T-cell (primary cell): Measurements from ENCODE around the gene RGCC. TPM values are rescaled to one million over a fixed set of nuclear protein-coding genes. Genes with fewer than 3 reads are reported as not detected.

Experiments
- ATAC-seq, 4 experiments: fragments of 200-7000 bp in 3 of 4; fragments of 150-1000 bp in 1 of 4; cut with Tn5 transposase; replicated peaks in 1 of 4; 1 replicate in 3 of 4; 2 replicates in 1 of 4; pipeline ENCODE4 v1.10.0; 2021; ENCODE audit warnings: moderate library complexity in 3 of 4, mild to moderate bottlenecking in 2 of 4, moderate number of reproducible peaks in 1 of 4
- CTCF ChIA-PET, 2 donors: fragments of 300-600 bp; sonication (Branson Sonifier 250); formaldehyde crosslinking; loops; one replicate each; lab custom pipeline; 2022; ENCODE audit warnings: antibody characterized with exemption in 2 of 2; lab: Charles Lee
- POLR2A ChIA-PET, 2 donors: fragments of 300-600 bp; sonication (Branson Sonifier 250); formaldehyde crosslinking; loops; one replicate each; lab custom pipeline; 2022; ENCODE audit warnings: antibody characterized with exemption in 2 of 2; lab: Charles Lee
- DNase-seq, 35 experiments: peaks; one replicate each; pipeline versions ENCODE4 v3.0.0 to v3.0.0-alpha.2; 2013 to 2023
- H3K27ac ChIP-seq: one replicate; pipeline ENCODE4 v1.5.1; 2013; ENCODE audit warnings: low read length
- H3K27me3 ChIP-seq, 2 experiments: replicated peaks in 1 of 2; 1 replicate in 1 of 2; 2 replicates in 1 of 2; pipeline versions ENCODE4 v1.6.1 to v1.7.0; 2013; ENCODE audit warnings: low read length in 1 of 2, mixed read lengths in 1 of 2; ENCODE audit not compliant: control insufficient read depth in 2 of 2, insufficient read depth in 2 of 2; ENCODE audit errors: extremely low read depth in 1 of 2
- H3K36me3 ChIP-seq, 2 donors: 1 replicate in 1 of 2; 2 replicates in 1 of 2; pipeline versions ENCODE4 v1.6.1 to v1.7.0; 2013; ENCODE audit warnings: low read length in 1 of 2; ENCODE audit not compliant: control insufficient read depth in 2 of 2, insufficient read depth in 1 of 2; ENCODE audit errors: extremely low read depth in 1 of 2
- H3K4me1 ChIP-seq, 2 experiments: 1 replicate in 1 of 2; 2 replicates in 1 of 2; pipeline versions ENCODE4 v1.6.1 to v1.7.0; 2013; ENCODE audit warnings: low read length in 2 of 2, mixed read lengths in 1 of 2; ENCODE audit not compliant: insufficient read depth in 2 of 2, control insufficient read depth in 1 of 2; ENCODE audit errors: extremely low read depth in 1 of 2
- H3K4me3 ChIP-seq, 2 donors: 1 replicate in 1 of 2; 2 replicates in 1 of 2; pipeline versions ENCODE4 v1.5.1 to v1.7.0; 2013; ENCODE audit warnings: mild to moderate bottlenecking in 2 of 2, low read length in 1 of 2, moderate library complexity in 1 of 2; ENCODE audit not compliant: control insufficient read depth in 1 of 2; ENCODE audit errors: extremely low read depth in 1 of 2
- H3K9me3 ChIP-seq: 2 replicates; pipeline ENCODE4 v1.7.0; 2013
- H3K27ac Mint-ChIP-seq, 2 donors: one replicate each; pipeline ENCODE4 v1.8.0; 2020 to 2021; ENCODE audit warnings: mild to moderate bottlenecking in 2 of 2, mixed read lengths in 2 of 2
- H3K27me3 Mint-ChIP-seq, 2 donors: one replicate each; pipeline ENCODE4 v1.8.0; 2021 to 2022; ENCODE audit warnings: mixed read lengths in 2 of 2
- H3K36me3 Mint-ChIP-seq: one replicate; pipeline ENCODE4 v1.8.0; 2021; ENCODE audit warnings: mixed read lengths
- H3K4me1 Mint-ChIP-seq, 3 donors: one replicate each; pipeline ENCODE4 v1.8.0; 2020 to 2022; ENCODE audit warnings: mixed read lengths in 3 of 3, mild to moderate bottlenecking in 1 of 3
- H3K4me3 Mint-ChIP-seq, 3 donors: one replicate each; pipeline ENCODE4 v1.8.0; 2020 to 2022; ENCODE audit warnings: mild to moderate bottlenecking in 3 of 3, mixed read lengths in 3 of 3, moderate library complexity in 3 of 3
- H3K9me3 Mint-ChIP-seq, 3 donors: one replicate each; pipeline ENCODE4 v1.8.0; 2020 to 2022; ENCODE audit warnings: mixed read lengths in 3 of 3
- WGBS: methylation state at CpG from one replicate; pipeline ENCODE4 v1.1.5; 2013; ENCODE audit warnings: missing lambda C conversion rate; ENCODE audit not compliant: insufficient coverage; 5-methylcytosine and 5-hydroxymethylcytosine counted together
- total RNA-seq, 35 experiments: library from RNA in 6 of 35; stranded (reverse) in 6 of 35; fragments of 120-200 nt in 1 of 35; gene quantifications; one replicate each; pipeline versions ENCODE4 v1.2.1 to v1.2.4 and lab custom pipeline; 2013 to 2026

Gene RGCC
- total RNA-seq, 5 donors from 2014 or later (not counting 1 experiment from before 2014, with no cell fraction given): 151 to 515 (median 166) TPM

DNA sequence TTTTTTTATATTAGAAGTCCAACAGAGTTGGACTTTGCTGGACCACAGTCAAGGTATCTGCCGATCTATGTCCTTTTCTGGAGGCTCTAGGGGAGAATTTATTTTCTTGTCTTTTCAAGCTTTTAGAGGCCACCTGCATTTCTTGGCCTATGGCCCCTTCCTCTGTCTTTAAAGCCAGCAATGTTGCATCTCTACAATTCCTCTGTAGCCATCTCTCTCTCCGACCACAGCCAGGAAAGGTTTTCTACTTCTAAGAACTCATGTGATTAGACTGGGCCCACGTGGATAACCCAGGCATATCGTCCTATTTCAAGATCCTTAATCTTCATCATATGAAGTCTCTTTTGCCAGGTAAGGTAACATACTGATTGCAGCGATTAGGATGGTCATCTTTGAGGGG lies 43.5 kb upstream of the RGCC start:
- WGBS: no CpG with 5 or more reads among the region's 5 CpGs
- H3K9me3 ChIP-seq: no peaks in the 10 kb centered on the region

DNA sequence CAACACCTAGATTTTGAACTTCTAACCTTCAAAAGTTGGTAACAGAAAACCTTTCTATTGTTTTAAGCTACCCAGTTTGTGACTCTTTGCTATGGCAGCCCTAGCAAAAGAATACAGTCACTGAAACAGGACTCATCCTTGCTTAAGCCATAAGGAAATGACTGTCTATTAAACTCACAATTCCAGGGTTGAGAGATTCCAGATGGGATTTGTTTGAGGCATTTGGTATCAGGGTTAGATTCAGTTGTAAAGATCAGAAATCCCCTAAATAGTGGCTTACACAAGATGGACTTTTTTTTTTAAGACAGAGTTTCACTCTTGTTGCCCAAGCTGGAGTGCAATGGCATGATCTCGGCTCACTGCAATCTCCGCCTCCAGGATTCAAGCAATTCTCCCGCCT lies 41.1 kb upstream of the RGCC start:
- CTCF ChIA-PET: no interaction called here
- no CpG with 5 or more reads among the region's 3 CpGs for WGBS

More for the DNA sequence above, 43.5 kb upstream of the RGCC start:
- Histone ChIP-seq H3K4me1 (peaks cover 0 to 4% of the 10 kb centered on the region in 2 experiments), H3K4me3 (no peak overlapping the region), H3K27me3 (no peaks in the 10 kb centered on the region), H3K27ac (no peak overlapping the region), H3K36me3 (no peaks in the 10 kb centered on the region)
- ATAC-seq (no peak), DNase-seq (no peak)
- Mint-ChIP-seq H3K36me3 (no peaks in the 10 kb centered on the region), H3K4me1 (peaks cover 2 to 5% (median 2%) of the 10 kb centered on the region in 3 donors), H3K4me3 (no peak overlapping the region), H3K9me3 (peaks cover 0 to 4% (median 0%) of the 10 kb centered on the region in 3 donors), H3K27me3 (no peaks in the 10 kb centered on the region), H3K27ac (no peak overlapping the region)
- CTCF ChIA-PET: interaction anchor here (0.5 to 0.9 kb wide), 2 partner anchors 109 to 172 kb away, joined by 3 read pairs; no protein-coding TSS in a partner anchor
- POLR2A ChIA-PET: interaction anchor here in 1 of 2 donors (0.6 kb wide), 1 partner anchor 18 kb away, joined by 3 read pairs; no protein-coding TSS in a partner anchor

DNA sequence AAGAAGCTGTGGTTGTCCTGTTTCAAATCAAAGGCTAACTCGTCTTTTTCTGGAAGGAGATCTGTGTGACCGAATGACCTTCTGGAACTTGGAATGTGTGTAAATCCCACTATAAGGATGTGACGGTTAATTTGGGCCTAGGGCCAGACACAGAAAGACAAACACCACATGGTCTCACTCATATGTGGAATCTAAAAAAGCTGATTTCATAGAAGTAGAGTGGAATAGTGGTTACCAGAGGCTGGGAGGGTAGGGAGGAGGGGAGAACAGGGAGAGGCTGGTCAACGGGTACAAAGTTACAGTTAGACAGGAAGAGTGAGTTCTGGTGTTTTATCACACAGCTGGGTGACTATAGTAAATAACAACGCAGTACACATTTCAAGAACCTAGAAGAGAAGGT lies 39.3 kb upstream of the RGCC start:
- ATAC-seq (no peak), DNase-seq (no peak)
- 85% methylated on average over 2 of the region's 5 CpGs for WGBS
- no peak overlapping the region for H3K27ac ChIP-seq
- Mint-ChIP-seq H3K4me1 (peaks cover 0 to 6% (median 0%) of the 10 kb centered on the region in 3 donors), H3K9me3 (peaks cover 0 to 4% (median 0%) of the 10 kb centered on the region in 3 donors), H3K27ac (no peak overlapping the region), H3K27me3 (no peaks in the 10 kb centered on the region), H3K36me3 (no peaks in the 10 kb centered on the region), H3K4me3 (no peak overlapping the region)
- CTCF ChIA-PET: interaction anchor here in 1 of 2 donors (0.6 kb wide), 1 partner anchor 233 kb away, joined by 3 read pairs; no protein-coding TSS in a partner anchor
- H3K4me3 ChIP-seq: no peak overlapping the region
- no peaks in the 10 kb centered on the region for H3K36me3 ChIP-seq
- no peaks in the 10 kb centered on the region for H3K9me3 ChIP-seq
- POLR2A ChIA-PET: no interaction called here
- no peaks in the 10 kb centered on the region for H3K4me1 ChIP-seq
- no peaks in the 10 kb centered on the region for H3K27me3 ChIP-seq

More for the DNA sequence above, 41.1 kb upstream of the RGCC start:
- no peak overlapping the region for H3K27ac Mint-ChIP-seq
- no peaks in the 10 kb centered on the region for H3K9me3 ChIP-seq
- H3K4me3 Mint-ChIP-seq: no peak overlapping the region
- H3K27me3 ChIP-seq: no peaks in the 10 kb centered on the region
- H3K36me3 Mint-ChIP-seq: no peaks in the 10 kb centered on the region
- H3K9me3 Mint-ChIP-seq: peaks cover 0 to 4% (median 0%) of the 10 kb centered on the region in 3 donors
- ATAC-seq (no peak), DNase-seq (no peak)
- H3K4me3 ChIP-seq: no peak overlapping the region
- H3K4me1 ChIP-seq: peaks cover 0 to 4% of the 10 kb centered on the region in 2 experiments
- H3K27ac ChIP-seq: no peak overlapping the region
- peaks cover 2 to 6% (median 2%) of the 10 kb centered on the region in 3 donors for H3K4me1 Mint-ChIP-seq
- no peaks in the 10 kb centered on the region for H3K36me3 ChIP-seq
- POLR2A ChIA-PET: no interaction called here
- no peaks in the 10 kb centered on the region for H3K27me3 Mint-ChIP-seq

DNA sequence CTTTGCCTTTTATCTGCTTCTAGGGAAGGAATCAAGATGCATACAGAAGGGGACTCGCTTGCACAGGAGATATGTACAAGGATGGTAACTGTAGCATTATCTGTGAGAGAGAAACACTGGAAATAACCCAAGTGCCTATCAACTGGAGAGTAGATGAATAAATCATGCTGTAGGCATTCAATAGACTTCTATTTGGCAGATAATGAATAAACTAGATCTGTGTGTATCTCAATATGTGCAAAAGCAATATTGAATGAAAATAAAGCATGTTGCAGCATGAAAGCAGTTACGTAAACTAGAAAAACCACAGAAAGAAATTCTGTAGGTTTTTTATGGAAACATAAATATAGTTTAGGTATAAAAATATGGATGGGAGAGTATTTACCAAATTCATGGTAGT lies 38.6 kb upstream of the RGCC start:
- no peak overlapping the region for H3K27ac Mint-ChIP-seq
- H3K9me3 Mint-ChIP-seq: peaks cover 0 to 4% (median 0%) of the 10 kb centered on the region in 3 donors
- no peaks in the 10 kb centered on the region for H3K4me1 ChIP-seq
- H3K36me3 Mint-ChIP-seq: no peaks in the 10 kb centered on the region
- ChIA-PET CTCF (interaction anchor here in 1 of 2 donors (0.6 kb wide), 2 partner anchors 13 to 232 kb away, joined by 3 read pairs; no protein-coding TSS in a partner anchor), POLR2A (no interaction called here)
- 100% methylated on average over 1 of the region's 2 CpGs for WGBS
- H3K27me3 ChIP-seq: no peaks in the 10 kb centered on the region
- DNase-seq (no peak), ATAC-seq (no peak)
- peaks cover 0 to 6% (median 0%) of the 10 kb centered on the region in 3 donors for H3K4me1 Mint-ChIP-seq
- H3K4me3 Mint-ChIP-seq: no peak overlapping the region
- no peak overlapping the region for H3K27ac ChIP-seq
- no peaks in the 10 kb centered on the region for H3K36me3 ChIP-seq
- no peaks in the 10 kb centered on the region for H3K27me3 Mint-ChIP-seq
- no peaks in the 10 kb centered on the region for H3K9me3 ChIP-seq
- H3K4me3 ChIP-seq: no peak overlapping the region

DNA sequence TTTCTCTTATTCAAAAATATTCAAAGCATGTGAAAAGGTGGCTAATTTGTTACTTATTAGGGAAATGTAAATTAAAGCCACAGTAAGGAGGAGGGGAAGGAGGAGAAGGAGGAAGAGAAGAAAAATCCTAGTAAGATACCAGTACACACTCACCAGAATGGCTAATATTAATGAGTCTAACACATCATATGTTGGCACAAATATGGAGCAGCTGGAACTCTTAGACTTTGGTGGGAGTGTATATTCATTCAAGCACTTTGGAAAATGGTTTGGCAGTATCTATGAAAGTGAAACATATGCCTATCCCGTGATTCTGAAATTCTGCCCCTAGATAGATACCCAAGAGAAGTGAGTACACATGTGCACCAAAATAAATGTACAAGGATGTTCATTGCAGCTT lies 38.1 kb upstream of the RGCC start:
- POLR2A ChIA-PET: no interaction called here
- no peaks in the 10 kb centered on the region for H3K27me3 Mint-ChIP-seq
- H3K27me3 ChIP-seq: no peaks in the 10 kb centered on the region
- CTCF ChIA-PET: interaction anchor here in 1 of 2 donors (0.6 kb wide), 1 partner anchor 13 kb away, joined by 3 read pairs; no protein-coding TSS in a partner anchor
- no peak overlapping the region for H3K27ac Mint-ChIP-seq
- H3K36me3 ChIP-seq: no peaks in the 10 kb centered on the region
- no peaks in the 10 kb centered on the region for H3K36me3 Mint-ChIP-seq
- no peaks in the 10 kb centered on the region for H3K9me3 ChIP-seq
- no CpG with 5 or more reads among the region's 1 CpG for WGBS
- H3K4me1 ChIP-seq: no peaks in the 10 kb centered on the region
- H3K4me3 Mint-ChIP-seq: no peak overlapping the region
- DNase-seq: no peak
- ATAC-seq: no peak
- H3K27ac ChIP-seq: no peak overlapping the region
- peaks cover 0 to 4% (median 0%) of the 10 kb centered on the region in 3 donors for H3K9me3 Mint-ChIP-seq
- peaks cover 0 to 6% (median 0%) of the 10 kb centered on the region in 3 donors for H3K4me1 Mint-ChIP-seq
- no peak overlapping the region for H3K4me3 ChIP-seq

DNA sequence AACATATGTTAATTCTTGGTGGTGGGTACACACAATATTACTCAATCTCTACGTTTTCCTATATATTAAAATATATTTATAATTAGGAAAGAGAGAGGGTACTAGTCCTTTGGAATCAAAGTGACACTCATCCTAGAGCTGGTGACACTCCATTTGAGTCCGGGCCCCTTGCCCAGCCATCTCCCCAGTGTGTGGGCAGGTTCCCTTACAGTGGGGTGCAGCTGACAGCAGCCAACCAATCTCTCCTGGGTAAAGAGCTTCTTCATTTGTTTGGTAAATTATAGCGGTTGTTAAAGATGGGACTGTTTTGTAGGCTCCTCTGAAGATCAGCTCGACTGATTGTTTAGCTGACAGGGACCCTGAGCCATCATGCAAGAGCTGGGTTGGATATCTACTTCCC lies 37.2 kb upstream of the RGCC start:
- Histone ChIP-seq H3K9me3 (no peaks in the 10 kb centered on the region), H3K27me3 (no peaks in the 10 kb centered on the region), H3K4me1 (no peaks in the 10 kb centered on the region), H3K27ac (no peak overlapping the region), H3K4me3 (no peak overlapping the region), H3K36me3 (no peaks in the 10 kb centered on the region)
- DNase-seq: no peak
- H3K27me3 Mint-ChIP-seq: no peaks in the 10 kb centered on the region
- ChIA-PET POLR2A (no interaction called here), CTCF (interaction anchor here in 1 of 2 donors (0.6 to 1.2 kb wide), 2 partner anchors 215 to 244 kb away, joined by 3 to 4 read pairs; no protein-coding TSS in a partner anchor)
- ATAC-seq: no peak
- no peak overlapping the region for H3K4me3 Mint-ChIP-seq
- peaks cover 0 to 6% (median 0%) of the 10 kb centered on the region in 3 donors for H3K4me1 Mint-ChIP-seq
- no peak overlapping the region for H3K27ac Mint-ChIP-seq
- H3K36me3 Mint-ChIP-seq: no peaks in the 10 kb centered on the region
- 44% methylated on average over 1 of the region's 4 CpGs for WGBS
- H3K9me3 Mint-ChIP-seq: peaks cover 0 to 4% (median 0%) of the 10 kb centered on the region in 3 donors
